GM19025 (cell line): Measurements from ENCODE around the gene DCHS1.

Experiments
- ATAC-seq: cut with Tn5 transposase; IDR thresholded peaks from one replicate; pipeline ENCODE4 v1.9.1; 2021; ENCODE audit warnings: mild to moderate bottlenecking, low read depth, moderate library complexity; ENCODE audit not compliant: unreplicated experiment

Gene DCHS1

GRCh38 chr11:6598555-6598954 is 57.1 kb downstream of the DCHS1 start:
- ATAC-seq = no peak

DNA sequence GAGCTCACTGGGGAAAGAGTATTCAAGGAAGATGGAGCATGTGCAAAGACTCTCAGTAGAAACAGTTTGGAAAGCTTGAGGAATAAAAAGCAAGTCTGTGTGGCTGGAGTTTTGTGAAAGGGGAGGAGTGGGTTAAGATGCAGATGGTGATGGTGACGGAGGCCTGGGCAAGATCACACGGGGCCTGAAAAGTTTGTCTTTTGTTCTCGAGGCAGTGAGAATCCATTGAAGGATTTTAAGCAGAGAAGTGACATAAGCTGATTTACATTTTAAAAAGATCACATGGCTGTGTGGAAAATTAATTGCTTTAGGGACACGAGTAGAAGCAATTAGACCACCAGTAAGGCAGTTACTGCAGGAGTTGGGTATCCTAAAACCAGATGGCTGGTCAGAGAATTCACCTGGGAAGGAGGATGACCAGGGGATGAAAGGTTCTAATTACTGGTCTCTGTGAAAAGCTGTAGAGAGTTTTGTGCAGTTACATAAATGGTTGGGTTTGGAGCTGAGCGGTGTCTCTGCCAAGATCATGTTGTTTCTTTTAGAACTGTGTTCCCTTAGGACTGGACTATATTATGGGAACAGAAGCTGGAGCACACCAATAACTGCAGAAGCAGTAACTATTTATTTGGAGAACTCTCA is 59.3 kb downstream of the DCHS1 start:
- no peak for ATAC-seq

DNA sequence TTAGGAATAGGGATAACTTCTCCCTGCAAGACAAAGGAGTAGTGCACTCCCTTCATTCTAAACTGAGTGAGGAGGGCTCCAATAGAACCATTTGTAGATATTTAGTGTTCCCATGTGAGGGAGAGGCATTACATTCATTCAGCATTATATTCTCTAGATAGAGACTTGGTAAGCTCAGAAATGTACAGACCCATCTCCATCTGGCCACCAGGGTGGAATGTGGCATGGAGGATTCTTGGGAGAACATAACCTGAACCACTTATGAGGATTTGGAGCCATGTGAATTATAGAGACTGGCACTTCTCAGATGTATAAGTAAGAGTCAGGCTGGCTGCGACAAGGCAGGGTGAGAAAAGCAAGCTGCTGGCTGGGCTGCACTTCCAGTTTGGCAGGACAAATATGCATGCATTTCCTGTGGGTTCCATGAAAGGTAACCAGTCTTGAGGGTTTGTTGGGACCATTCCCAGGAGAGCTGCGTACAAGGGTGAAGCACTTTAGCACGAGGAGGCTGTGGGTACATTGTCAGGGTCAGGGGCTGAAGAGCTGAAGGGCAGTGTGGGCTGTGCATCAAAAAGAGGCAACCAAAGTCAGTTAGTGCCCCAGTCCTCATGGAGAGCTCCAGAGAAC is 61.4 kb downstream of the DCHS1 start:
- ATAC-seq = no peak

DNA sequence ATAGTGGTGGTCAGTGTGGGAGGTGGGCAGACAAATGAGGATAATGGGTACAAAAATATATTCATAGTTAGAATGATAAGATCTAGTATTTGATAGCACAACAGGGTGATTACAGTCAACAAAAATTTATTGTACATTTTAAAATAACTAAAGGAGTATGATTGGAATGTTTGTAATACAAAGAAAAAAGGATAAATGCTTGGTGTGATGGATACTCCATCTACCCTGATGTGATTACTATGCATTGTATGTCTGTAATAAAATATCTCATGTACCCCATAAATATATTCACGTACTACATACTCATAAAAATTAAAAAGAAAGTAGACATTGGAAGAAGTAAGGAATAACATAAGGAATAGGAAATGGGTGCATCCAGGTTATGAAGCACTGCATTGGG is 67.6 kb downstream of the DCHS1 start:
- ATAC-seq = no peak

DNA sequence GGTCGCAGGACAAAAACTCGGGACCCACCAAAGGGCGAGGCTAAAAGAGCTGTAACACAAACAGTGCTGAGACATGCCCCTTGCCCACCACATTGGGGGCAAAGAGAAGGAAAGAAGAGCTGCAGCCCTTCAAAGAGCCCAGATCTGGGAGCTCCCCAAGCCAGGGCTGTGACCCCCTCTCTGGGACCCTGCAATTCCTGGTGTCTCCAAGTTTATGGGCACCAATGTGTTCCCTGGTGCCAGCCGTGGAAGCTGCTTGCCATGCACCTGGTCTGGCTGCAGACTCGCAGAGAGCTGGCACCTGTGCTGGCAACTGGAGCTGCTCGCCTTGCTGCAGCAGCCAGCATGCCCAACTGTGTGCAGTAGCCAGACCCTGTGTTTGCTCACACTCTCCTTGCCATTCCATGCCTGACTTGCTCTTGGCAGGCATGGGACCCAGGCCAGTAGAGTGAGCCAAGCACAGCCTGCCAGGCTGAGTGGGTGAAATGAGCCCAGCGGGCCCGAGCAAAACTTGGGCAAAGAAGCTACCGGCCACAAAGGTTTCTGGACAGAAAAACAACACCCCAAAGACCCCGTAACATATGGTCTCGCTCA is 68.2 kb downstream of the DCHS1 start:
- no peak for ATAC-seq

DNA sequence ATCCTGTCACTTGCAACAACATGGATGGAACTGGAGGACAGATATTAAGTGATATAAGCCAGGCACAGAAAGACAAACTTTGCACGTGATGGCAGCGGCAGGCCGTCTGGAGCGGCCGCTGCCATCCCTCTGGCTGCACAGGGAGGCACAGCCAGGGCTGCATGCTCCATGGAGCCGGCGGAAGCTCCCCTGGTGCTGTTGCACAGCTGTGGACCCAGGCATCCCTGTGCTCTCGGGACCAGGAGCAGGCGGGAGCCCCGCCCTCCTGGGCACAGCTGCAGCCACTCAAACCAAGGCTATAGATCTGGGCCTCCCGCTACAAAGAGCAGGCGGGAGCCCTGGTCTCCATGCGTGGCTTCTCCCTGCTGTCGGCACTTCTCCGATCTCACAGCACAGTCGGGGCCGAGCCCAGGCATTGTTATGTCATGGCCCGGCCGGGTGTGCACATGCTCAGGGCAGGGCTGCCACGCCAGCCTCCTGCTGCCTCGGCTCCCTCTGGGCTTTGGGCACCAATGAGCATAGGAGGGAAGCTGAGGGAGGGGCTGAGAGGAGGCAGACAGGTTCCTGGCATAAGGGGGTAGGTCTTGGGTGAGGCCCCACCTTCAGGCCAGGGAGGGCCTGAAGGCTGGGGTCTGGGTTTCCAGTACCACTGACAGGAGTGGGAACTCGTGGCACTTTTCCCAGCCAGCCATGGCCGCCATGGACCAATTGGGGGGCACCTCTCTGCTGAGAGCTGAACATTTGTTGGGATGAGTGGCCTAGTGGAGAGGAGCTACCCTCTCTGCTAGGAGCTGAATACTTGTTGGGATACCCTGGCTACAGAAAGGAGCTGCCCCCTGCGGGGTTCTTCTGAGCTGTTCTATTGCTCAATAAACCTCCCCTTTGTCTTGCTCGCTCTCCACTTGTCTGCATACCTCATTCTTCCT is 68.9 kb downstream of the DCHS1 start:
- ATAC-seq = no peak

GRCh38 chr11:6584528-6584927 is 71.1 kb downstream of the DCHS1 start:
- ATAC-seq = no peak

DNA sequence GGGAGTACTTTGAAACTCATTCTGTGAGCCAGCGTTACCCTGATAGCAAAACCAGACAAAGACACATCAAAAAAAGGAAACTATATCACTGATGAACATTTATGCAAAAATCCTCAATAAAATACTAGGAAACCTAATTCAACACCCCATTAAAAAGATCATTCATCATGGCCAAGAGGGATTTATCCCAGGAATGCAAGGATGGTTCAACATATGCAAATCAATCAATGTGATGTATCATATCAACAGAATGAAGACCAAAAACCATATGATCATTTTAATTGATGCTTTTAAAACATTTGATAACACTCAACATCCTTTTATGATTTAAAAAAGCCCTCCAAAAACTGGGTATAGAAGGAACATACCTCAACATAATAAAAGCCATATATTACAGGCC is 72.0 kb downstream of the DCHS1 start:
- ATAC-seq = no peak

DNA sequence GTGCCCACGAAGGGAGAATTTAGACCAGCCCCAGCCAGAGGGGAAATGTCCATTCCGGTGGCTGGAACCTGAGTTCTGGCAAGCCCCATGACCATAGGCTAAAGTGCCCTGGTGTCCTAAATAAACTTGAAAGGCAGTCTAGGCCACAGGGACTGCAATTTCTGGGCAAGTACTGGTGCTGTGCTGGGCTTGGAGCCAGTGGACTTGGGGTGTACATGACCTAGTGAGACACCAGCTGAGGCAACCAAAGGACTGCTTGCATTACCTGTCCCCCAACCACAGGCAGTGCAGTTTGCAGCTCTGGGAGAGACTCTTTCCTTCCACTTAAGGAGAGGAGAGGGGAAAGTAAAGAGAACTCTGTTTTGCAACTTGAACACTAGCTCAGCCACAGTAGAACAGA is 75.9 kb downstream of the DCHS1 start:
- ATAC-seq = no peak

GRCh38 chr11:6578134-6578533 is 77.5 kb downstream of the DCHS1 start:
- ATAC-seq = no peak

GRCh38 chr11:6576471-6577373 is 78.9 kb downstream of the DCHS1 start:
- ATAC-seq = no peak

DNA sequence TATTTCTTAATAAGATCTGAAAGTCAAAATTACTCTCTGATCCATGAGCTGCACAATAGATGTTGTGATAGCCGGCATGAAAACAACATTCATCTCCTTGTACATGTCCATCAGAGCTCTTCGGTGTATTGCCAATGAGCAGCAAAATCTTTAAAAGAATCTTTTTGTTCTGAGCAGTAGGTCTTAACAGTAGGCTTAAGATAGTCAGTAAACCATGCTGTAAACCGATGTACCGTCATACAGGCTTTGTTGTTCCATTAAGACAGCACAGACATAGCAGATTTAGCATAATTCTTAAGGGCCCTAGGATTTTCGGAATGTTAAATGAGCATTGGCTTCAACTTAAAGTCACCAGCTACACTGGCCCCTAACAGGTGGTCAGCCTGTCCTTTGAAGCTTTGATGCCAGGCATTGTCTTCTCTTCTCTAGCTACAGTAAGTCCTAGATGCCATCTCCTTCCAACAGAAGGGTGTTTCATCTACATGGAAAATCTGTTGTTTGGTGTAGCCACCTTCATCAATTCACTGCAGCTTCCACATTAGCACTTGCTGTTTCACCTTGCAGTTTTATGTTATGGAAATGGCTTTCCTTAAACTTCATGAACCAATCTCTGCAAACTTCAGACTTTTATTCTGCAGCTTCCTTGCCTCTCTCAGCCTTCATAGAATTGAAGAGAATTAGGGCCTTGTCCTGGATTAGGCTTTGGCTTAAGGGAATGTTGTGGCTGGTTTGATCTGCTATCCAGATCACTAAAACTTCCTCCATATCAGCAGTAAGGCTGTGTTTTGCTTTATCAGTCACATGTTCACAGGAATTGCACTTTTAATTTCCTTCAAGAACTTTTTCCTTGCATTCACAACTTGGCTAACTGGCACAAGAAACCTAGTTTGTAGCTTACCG is 80.5 kb downstream of the DCHS1 start:
- ATAC-seq = no peak

GRCh38 chr11:6572215-6572614 is 83.4 kb downstream of the DCHS1 start:
- ATAC-seq = no peak

DNA sequence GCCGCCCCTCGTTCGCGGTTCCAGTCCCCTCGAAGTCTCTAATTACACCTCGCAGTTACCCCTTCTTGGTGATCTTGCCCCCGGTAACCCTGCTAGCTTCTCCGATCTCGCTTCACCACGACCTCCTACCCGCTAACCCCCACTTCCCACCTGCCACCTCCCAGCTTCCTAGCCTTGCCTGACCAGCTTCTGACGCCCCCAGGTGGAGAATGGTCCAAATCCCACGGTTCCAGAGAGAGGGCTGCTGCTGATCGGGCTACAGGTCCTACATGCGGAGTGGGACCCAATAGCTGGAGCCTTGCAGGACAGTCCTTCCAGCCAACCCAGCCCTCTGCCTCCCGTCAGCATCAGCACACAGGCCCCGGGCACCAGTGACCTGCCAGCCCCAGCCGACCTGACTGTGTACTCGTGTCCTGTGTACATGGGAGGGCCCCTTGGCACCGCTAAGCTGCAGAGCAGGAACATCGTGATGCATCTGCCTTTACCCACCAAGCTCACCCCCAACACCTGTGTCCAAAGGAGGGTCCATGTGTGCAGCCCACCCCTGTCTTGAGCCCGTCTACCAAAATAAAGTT is 84.1 kb downstream of the DCHS1 start:
- no peak for ATAC-seq
